AG04450 (cell line): ENCODE measurements around the gene IRF2. TPM values are rescaled to one million over a fixed set of nuclear protein-coding genes. Genes with fewer than 3 reads are reported as not detected.

Experiments used
- CTCF ChIA-PET: fragments of 300-600, 350-600 bp; formaldehyde crosslinking; extraction: SDS; loops from one replicate; lab custom pipeline; 2022; ENCODE audit warnings: antibody characterized with exemption, inconsistent platforms; lab: Charles Lee
- POLR2A ChIA-PET: fragments of 350-600 bp; formaldehyde crosslinking; extraction: SDS; loops from one replicate; lab custom pipeline; 2021; ENCODE audit warnings: antibody characterized with exemption, inconsistent platforms; lab: Yijun Ruan, JAX
- DNase-seq: peaks from one replicate; pipeline ENCODE4 v3.0.0-alpha.2; 2011; ENCODE audit warnings: low read depth, low spot score
- H3K27ac ChIP-seq: one replicate; pipeline ENCODE4 v1.5.1; 2012; ENCODE audit warnings: low read depth, low read length, control low read depth
- H3K27me3 ChIP-seq: one replicate; pipeline ENCODE4 v1.6.0; 2012; ENCODE audit warnings: low read length; ENCODE audit not compliant: control insufficient read depth, insufficient read depth
- H3K4me3 ChIP-seq: 2 replicates; pipeline ENCODE4 v1.5.1; 2011; ENCODE audit warnings: mild to moderate bottlenecking, low read depth, low read length, control low read depth
- H3K9me3 ChIP-seq: 2 replicates; pipeline ENCODE4 v1.5.1; 2012; ENCODE audit warnings: low read length; ENCODE audit not compliant: control insufficient read depth, insufficient read depth
- CTCF ChIP-seq: IDR thresholded peaks from 2 replicates; pipeline ENCODE4 v1.5.1; 2011; ENCODE audit warnings: low read depth, low read length, control low read depth, inconsistent platforms
- polyA plus RNA-seq: library from polyadenylated mRNA; depleted of rRNA; stranded (reverse); fragments of >200 nt; gene quantifications from 2 replicates; pipeline ENCODE4 v1.2.3, GENCODE V29; 2011

The IRF2 gene
- polyA plus RNA-seq, 1 experiment, result 39.2 TPM

GRCh38 chr4:184406958-184407391 is 67.4 kb downstream of the IRF2 start:
- no peak overlapping the region for H3K27ac ChIP-seq
- no peaks in the 10 kb centered on the region; the same call in 1 of the 2 replicates for H3K9me3 ChIP-seq
- POLR2A ChIA-PET, result no interaction called here
- no peak for DNase-seq
- no peaks in the 10 kb centered on the region for H3K27me3 ChIP-seq
- no peak for TF ChIP-seq CTCF
- CTCF ChIA-PET, result no interaction called here
- no peak overlapping the region for H3K4me3 ChIP-seq

- CTCF ChIA-PET, result no interaction called here
These were observed 70.3 kb downstream of the IRF2 start for GRCh38 chr4:184404047-184404446.

GRCh38 chr4:184403384-184403781 is 71.0 kb downstream of the IRF2 start:
- ChIA-PET CTCF (no interaction called here), POLR2A (no interaction called here)
- Histone ChIP-seq H3K27me3 (no peaks in the 10 kb centered on the region), H3K27ac (no peak overlapping the region), H3K9me3 (peaks cover 4% of the 10 kb centered on the region; the same call in 1 of the 2 replicates), H3K4me3 (no peak overlapping the region)
- DNase-seq, result no peak
- no peak for TF ChIP-seq CTCF

More at GRCh38 chr4:184404047-184404446, 70.3 kb downstream of the IRF2 start:
- DNase-seq, result no peak
- Histone ChIP-seq H3K27ac (no peak overlapping the region), H3K4me3 (no peak overlapping the region), H3K9me3 (peaks cover 3% of the 10 kb centered on the region; the same call in 1 of the 2 replicates), H3K27me3 (no peaks in the 10 kb centered on the region)
- POLR2A ChIA-PET, result no interaction called here
- TF ChIP-seq CTCF, result no peak

GRCh38 chr4:184402740-184403383 is 71.5 kb downstream of the IRF2 start:
- DNase-seq, result no peak
- Histone ChIP-seq H3K27ac (no peak overlapping the region), H3K4me3 (no peak overlapping the region), H3K27me3 (no peaks in the 10 kb centered on the region), H3K9me3 (peaks cover 4% of the 10 kb centered on the region; the same call in 1 of the 2 replicates)
- no peak for TF ChIP-seq CTCF
- ChIA-PET POLR2A (no interaction called here), CTCF (no interaction called here)

GRCh38 chr4:184402239-184402638 is 72.1 kb downstream of the IRF2 start:
- H3K4me3 ChIP-seq, result no peak overlapping the region
- ChIA-PET CTCF (no interaction called here), POLR2A (no interaction called here)
- DNase-seq, result no peak
- H3K27me3 ChIP-seq, result no peaks in the 10 kb centered on the region
- no peak for TF ChIP-seq CTCF
- no peak overlapping the region for H3K27ac ChIP-seq
- peaks cover 4% of the 10 kb centered on the region; the same call in 1 of the 2 replicates for H3K9me3 ChIP-seq
